SH-SY5Y (cell line): ENCODE results near the gene MLLT1.
A peak's percentile ranks its signal among the peaks of the same experiment; 100 is the strongest.

Source experiments
- GATA2 ChIP-seq: IDR thresholded peaks from 2 replicates; pipeline ENCODE4 v1.6.1; 2011; ENCODE audit warnings: mild to moderate bottlenecking, low read depth, low read length
- GATA3 ChIP-seq: IDR thresholded peaks from 2 replicates; pipeline ENCODE4 v1.6.1; 2011; ENCODE audit warnings: low read depth, mild to moderate bottlenecking, low read length, moderate library complexity

- TF ChIP-seq GATA2 (peak; percentile 66; the same call in 1 of the 2 replicates), GATA3 (no peak)
These were observed 7.9 kb downstream of the MLLT1 start for GRCh38 chr19:6271721-6272410.
